AG09309 (cell line): ENCODE measurements around the gene CD7.

Experiments
- DNase-seq: peaks from one replicate; pipeline ENCODE4 v3.0.0-alpha.2; 2010; ENCODE audit warnings: low read depth
- H3K4me3 ChIP-seq: 2 replicates; pipeline ENCODE4 v1.5.1; 2011; ENCODE audit warnings: mild to moderate bottlenecking, low read depth, low read length, moderate library complexity; ENCODE audit not compliant: control insufficient read depth
- CTCF ChIP-seq: IDR thresholded peaks from 2 replicates; pipeline ENCODE4 v1.5.1; 2011; ENCODE audit warnings: mild to moderate bottlenecking, low read depth, low read length, inconsistent platforms; ENCODE audit not compliant: insufficient read depth, control insufficient read depth; ENCODE audit errors: missing control alignments

Gene CD7

DNA sequence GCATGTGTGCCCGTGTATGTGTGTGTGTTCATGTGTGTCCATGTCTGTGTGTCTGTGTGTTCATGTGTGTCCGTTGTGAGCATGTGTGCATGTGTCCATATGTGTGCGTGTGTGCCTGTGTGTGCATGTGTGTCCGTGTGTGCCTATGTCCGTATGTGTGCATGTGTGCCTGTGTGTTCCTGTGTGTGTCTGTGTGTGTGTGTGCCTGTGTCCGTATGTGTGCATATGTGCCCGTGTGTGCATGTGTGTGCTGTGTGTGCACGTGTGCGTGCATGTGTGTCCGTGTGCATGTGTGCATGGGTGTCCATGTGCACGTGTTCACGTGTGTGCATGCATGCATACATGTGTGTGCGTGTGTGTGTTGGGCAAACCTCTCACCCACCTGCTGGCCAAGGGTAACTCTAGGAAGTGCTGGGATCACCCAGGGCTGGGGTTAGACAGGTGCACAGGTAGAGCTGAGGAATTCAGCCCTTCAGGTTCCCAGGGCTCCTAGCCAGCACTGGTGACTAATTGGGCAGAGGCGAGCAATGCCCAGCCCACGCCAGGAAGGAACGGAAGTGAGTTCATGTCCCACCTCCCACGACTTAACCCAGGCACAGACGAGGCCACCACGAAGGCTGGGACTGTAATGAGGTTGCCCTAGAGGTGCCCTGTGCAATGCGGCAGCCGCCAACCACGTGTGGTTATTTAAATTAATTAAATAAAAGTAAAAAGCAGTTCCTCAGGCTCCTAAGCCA is 35.7 kb downstream of the CD7 start:
- DNase-seq: no peak
- no peak for TF ChIP-seq CTCF
- no peak overlapping the region for H3K4me3 ChIP-seq

DNA sequence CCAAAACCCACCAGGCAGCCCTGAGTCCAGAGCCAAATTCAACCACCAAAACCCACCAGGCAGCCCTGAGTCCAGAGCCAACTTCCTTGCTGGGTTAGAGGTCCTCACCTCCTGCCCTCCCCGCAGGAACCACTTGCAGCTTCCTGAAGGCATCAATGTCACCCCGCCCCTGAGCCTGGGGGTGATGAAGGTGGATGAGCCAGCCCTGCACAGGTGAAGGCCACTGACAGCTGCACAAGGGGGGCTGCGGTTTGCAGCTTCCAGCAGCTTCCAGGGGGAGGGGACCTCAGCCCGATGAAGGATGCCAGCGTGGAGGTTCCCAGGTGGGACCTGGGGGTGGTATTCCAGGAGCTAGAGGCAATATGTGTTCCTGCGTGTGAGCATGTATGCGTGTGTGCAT is 36.3 kb downstream of the CD7 start:
- no peak for TF ChIP-seq CTCF
- DNase-seq: no peak
- no peak overlapping the region for H3K4me3 ChIP-seq

GRCh38 chr17:82280537-82280936 is 36.9 kb downstream of the CD7 start:
- no peak for TF ChIP-seq CTCF
- no peak overlapping the region for H3K4me3 ChIP-seq
- no peak for DNase-seq

GRCh38 chr17:82278786-82279391 is 38.5 kb downstream of the CD7 start:
- H3K4me3 ChIP-seq: no peak overlapping the region
- no peak for DNase-seq
- no peak for TF ChIP-seq CTCF

- no peak overlapping the region for H3K4me3 ChIP-seq
- DNase-seq: no peak
- no peak for TF ChIP-seq CTCF
Observed at GRCh38 chr17:82278308-82278707, 39.1 kb downstream of the CD7 start.

DNA sequence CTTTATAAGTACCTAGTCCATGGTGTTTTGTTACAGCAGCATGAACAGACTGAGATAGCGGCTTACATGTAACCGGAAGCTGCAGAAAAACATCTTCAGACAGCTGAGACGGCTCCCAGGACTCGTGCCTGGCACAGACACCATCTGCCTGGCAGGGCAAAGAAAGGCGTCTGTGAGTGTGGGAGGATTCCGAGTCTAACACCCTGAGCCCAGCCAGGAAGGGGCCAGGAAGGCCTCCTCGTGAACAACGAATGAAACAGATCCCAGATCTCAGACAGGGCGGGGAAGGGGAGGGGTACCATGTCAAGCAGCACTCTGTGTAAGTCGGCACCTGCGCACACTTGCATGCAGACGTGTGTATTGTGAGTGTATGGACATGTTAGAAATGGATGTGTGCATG is 39.6 kb downstream of the CD7 start:
- TF ChIP-seq CTCF: no peak
- DNase-seq: no peak
- no peak overlapping the region for H3K4me3 ChIP-seq

GRCh38 chr17:82276938-82277337 is 40.5 kb downstream of the CD7 start:
- TF ChIP-seq CTCF: no peak
- no peak overlapping the region for H3K4me3 ChIP-seq
- DNase-seq: no peak
